Calu3 (cell line): Measurements from ENCODE around the gene NKX2-1. TPM values are rescaled to one million over a fixed set of nuclear protein-coding genes. Genes with fewer than 3 reads are reported as not detected.

Experiments
- BruUV-seq: library from RNA; stranded (reverse); fragments of 400-500 nt; replicated peaks from 2 replicates; lab custom pipeline; 2021; lab: Mats Ljungman, UMichigan
- CTCF ChIA-PET: fragments of 300-600 bp; sonication (Branson Sonifier 250); formaldehyde crosslinking; loops from one replicate; lab custom pipeline; 2022; ENCODE audit warnings: antibody characterized with exemption; lab: Charles Lee
- DNase-seq: peaks from one replicate; pipeline ENCODE4 v3.0.0; 2022
- H3K27ac Mint-ChIP-seq: one replicate; pipeline ENCODE4 v1.8.0; 2022; ENCODE audit warnings: mixed read lengths; ENCODE audit not compliant: unreplicated experiment
- H3K27me3 Mint-ChIP-seq: one replicate; pipeline ENCODE4 v1.8.0; 2022; ENCODE audit warnings: mixed read lengths; ENCODE audit not compliant: unreplicated experiment
- H3K36me3 Mint-ChIP-seq: one replicate; pipeline ENCODE4 v1.8.0; 2022; ENCODE audit warnings: mild to moderate bottlenecking, moderate library complexity, mixed read lengths; ENCODE audit not compliant: insufficient read depth, unreplicated experiment
- H3K4me1 Mint-ChIP-seq: one replicate; pipeline ENCODE4 v1.8.0; 2022; ENCODE audit warnings: mild to moderate bottlenecking, low read depth, mixed read lengths; ENCODE audit not compliant: unreplicated experiment
- H3K4me3 Mint-ChIP-seq: one replicate; pipeline ENCODE4 v1.8.0; 2022; ENCODE audit warnings: mild to moderate bottlenecking, low read depth, moderate library complexity, mixed read lengths; ENCODE audit not compliant: unreplicated experiment
- H3K9me3 Mint-ChIP-seq: one replicate; pipeline ENCODE4 v1.8.0; 2022; ENCODE audit warnings: low read depth, mixed read lengths; ENCODE audit not compliant: unreplicated experiment
- CTCF ChIP-seq: fragments of 200-600 bp; IDR thresholded peaks from one replicate; pipeline ENCODE4 v1.8.0; 2022; ENCODE audit warnings: antibody characterized with exemption; ENCODE audit not compliant: unreplicated experiment
- intact Hi-C: fragments of 100-400 bp; cut with micrococcal nuclease; formaldehyde crosslinking; loops from one replicate; pipeline ENCODE4 v1.10.0; 2022; ENCODE audit not compliant: unreplicated experiment
- total RNA-seq: library from RNA; stranded (reverse); gene quantifications from 2 replicates; pipeline ENCODE4 v1.2.3, GENCODE V29; 2022

The NKX2-1 gene
- total RNA-seq, 1 experiment from 2014 or later = not detected

GRCh38 chr14:36508418-36509068 is 11.5 kb downstream of the NKX2-1 start:
- TF ChIP-seq CTCF = no peak
- Mint-ChIP-seq H3K4me1 (no peaks in the 10 kb centered on the region), H3K27ac (no peak overlapping the region), H3K4me3 (no peak overlapping the region), H3K9me3 (no peaks in the 10 kb centered on the region), H3K27me3 (peaks cover 100% of the 10 kb centered on the region), H3K36me3 (no peaks in the 10 kb centered on the region)
- DNase-seq = no peak
- CTCF ChIA-PET = no interaction called here
- intact Hi-C loops = no loop called here
- no TSS peak for BruUV-seq

- H3K27ac Mint-ChIP-seq = no peak overlapping the region
Measured at GRCh38 chr14:36507847-36508417, 12.1 kb downstream of the NKX2-1 start.

GRCh38 chr14:36506732-36507614 is 13.1 kb downstream of the NKX2-1 start:
- BruUV-seq = no TSS peak
- peaks cover 100% of the 10 kb centered on the region for H3K27me3 Mint-ChIP-seq

More at GRCh38 chr14:36507847-36508417, 12.1 kb downstream of the NKX2-1 start:
- no peaks in the 10 kb centered on the region for H3K4me1 Mint-ChIP-seq
- H3K4me3 Mint-ChIP-seq = no peak overlapping the region
- DNase-seq = no peak
- no peak for TF ChIP-seq CTCF
- CTCF ChIA-PET = interaction anchor here (0.6 kb wide), 1 partner anchor 691 kb away, joined by 5 read pairs; no protein-coding TSS in a partner anchor
- peaks cover 100% of the 10 kb centered on the region for H3K27me3 Mint-ChIP-seq
- intact Hi-C loops = no loop called here
- no peaks in the 10 kb centered on the region for H3K36me3 Mint-ChIP-seq
- BruUV-seq = no TSS peak
- no peaks in the 10 kb centered on the region for H3K9me3 Mint-ChIP-seq

More at GRCh38 chr14:36506732-36507614, 13.1 kb downstream of the NKX2-1 start:
- no peaks in the 10 kb centered on the region for H3K36me3 Mint-ChIP-seq
- H3K4me1 Mint-ChIP-seq = no peaks in the 10 kb centered on the region
- H3K9me3 Mint-ChIP-seq = no peaks in the 10 kb centered on the region
- intact Hi-C loops = no loop called here
- DNase-seq = no peak
- CTCF ChIA-PET = no interaction called here
- TF ChIP-seq CTCF = no peak
- H3K27ac Mint-ChIP-seq = no peak overlapping the region
- no peak overlapping the region for H3K4me3 Mint-ChIP-seq
